ENCODE results near the gene MIS18A.
"Not testable (repeated sequence)": the region's sequence is repeated elsewhere in the genome, so short reads cannot be mapped to it uniquely, and the experiment has no call there.

Gene MIS18A

GRCh38 chr21:32278518-32279376, at the start of gene MIS18A:
Gene MIS18A (minus strand): TSS chr21:32279049. CDS start chr21:32279014, 35 bp downstream.
- DNase-seq: peak; percentile 86

GRCh38 chr21:32328595-32328994, 49.7 kb upstream of the MIS18A start:
- DNase-seq: no peak

- no peak for DNase-seq
These were observed 46.9 kb upstream of the MIS18A start for GRCh38 chr21:32325706-32326105.

- DNase-seq: no peak
These were observed 43.8 kb upstream of the MIS18A start for GRCh38 chr21:32322676-32323075.

GRCh38 chr21:32322103-32322502, 43.3 kb upstream of the MIS18A start:
- no peak for DNase-seq

- no peak for DNase-seq
These were observed 42.6 kb upstream of the MIS18A start for GRCh38 chr21:32321480-32321879.

- no peak for DNase-seq
These were observed 41.9 kb upstream of the MIS18A start for GRCh38 chr21:32320726-32321125.

- DNase-seq: no peak
These were observed 41.2 kb upstream of the MIS18A start for GRCh38 chr21:32320059-32320458.

GRCh38 chr21:32319012-32319411, 40.2 kb upstream of the MIS18A start:
- DNase-seq: no peak

- no peak for DNase-seq
These were observed 38.9 kb upstream of the MIS18A start for GRCh38 chr21:32317726-32318125.

- no peak for DNase-seq
These were observed 37.7 kb upstream of the MIS18A start for GRCh38 chr21:32316361-32317215.

GRCh38 chr21:32315511-32316281, 36.8 kb upstream of the MIS18A start:
- DNase-seq: no peak

GRCh38 chr21:32314806-32315205, 36.0 kb upstream of the MIS18A start:
- DNase-seq: no peak

- no peak for DNase-seq
These were observed 34.1 kb upstream of the MIS18A start for GRCh38 chr21:32312976-32313375.

GRCh38 chr21:32312326-32312725, 33.5 kb upstream of the MIS18A start:
- no peak for DNase-seq

GRCh38 chr21:32311621-32312020, 32.8 kb upstream of the MIS18A start:
- DNase-seq: no peak

GRCh38 chr21:32310976-32311375, 32.1 kb upstream of the MIS18A start:
- not testable (repeated sequence) for DNase-seq

- no peak for DNase-seq
These were observed 31.1 kb upstream of the MIS18A start for GRCh38 chr21:32309906-32310460.

- no peak for DNase-seq
These were observed 29.8 kb upstream of the MIS18A start for GRCh38 chr21:32308696-32309095.

- no peak for DNase-seq
These were observed 28.9 kb upstream of the MIS18A start for GRCh38 chr21:32307706-32308105.

- no peak for DNase-seq
These were observed 27.4 kb upstream of the MIS18A start for GRCh38 chr21:32306021-32306780.

GRCh38 chr21:32304998-32305397, 26.1 kb upstream of the MIS18A start:
- DNase-seq: no peak

All from NCI-H526 treated with DMSO at 0.1 percent for 48 hours (cell line).